VCaP (cell line): Measurements from ENCODE around the gene SLC6A9.

ENCODE experiments used
- H3K27ac ChIP-seq: fragments of 450-650 bp; 2 replicates; pipeline ENCODE4 v1.5.1; 2017
- CTCF ChIP-seq: fragments of 450-650 bp; conservative IDR thresholded peaks from 2 replicates; pipeline ENCODE4 v1.5.1; 2017; ENCODE audit warnings: mild to moderate bottlenecking, moderate library complexity

SLC6A9 gene

GRCh38 chr1:44031252-44032169 lies at the start of gene SLC6A9:
Gene SLC6A9, minus strand, starts transcription at chr1:44031462. Its CDS starts 7,185 bp downstream, at chr1:44024277.
- no peak for TF ChIP-seq CTCF
- peak within 1 kb of the TSS; percentile 81 for H3K27ac ChIP-seq

GRCh38 chr1:44079566-44079965 lies 48.3 kb upstream of the SLC6A9 start:
- no peak overlapping the region for H3K27ac ChIP-seq

GRCh38 chr1:44078104-44078503 lies 46.8 kb upstream of the SLC6A9 start:
- no peak for TF ChIP-seq CTCF

More at GRCh38 chr1:44079566-44079965, 48.3 kb upstream of the SLC6A9 start:
- TF ChIP-seq CTCF, result no peak

GRCh38 chr1:44077421-44077820 lies 46.2 kb upstream of the SLC6A9 start:
- H3K27ac ChIP-seq, result no peak overlapping the region
- TF ChIP-seq CTCF, result no peak

More at GRCh38 chr1:44078104-44078503, 46.8 kb upstream of the SLC6A9 start:
- no peak overlapping the region for H3K27ac ChIP-seq

- no peak overlapping the region for H3K27ac ChIP-seq
- TF ChIP-seq CTCF, result no peak
Measured at GRCh38 chr1:44076066-44076465, 44.8 kb upstream of the SLC6A9 start.

- H3K27ac ChIP-seq, result no peak overlapping the region
- no peak for TF ChIP-seq CTCF
Measured at GRCh38 chr1:44074415-44074814, 43.2 kb upstream of the SLC6A9 start.

GRCh38 chr1:44073528-44073927 lies 42.3 kb upstream of the SLC6A9 start:
- no peak overlapping the region for H3K27ac ChIP-seq
- TF ChIP-seq CTCF, result no peak
